ENCODE measurements around the gene PRTG.
"Not testable (repeated sequence)": the region's sequence is repeated elsewhere in the genome, so short reads cannot be mapped to it uniquely, and the experiment has no call there.

PRTG gene

DNA sequence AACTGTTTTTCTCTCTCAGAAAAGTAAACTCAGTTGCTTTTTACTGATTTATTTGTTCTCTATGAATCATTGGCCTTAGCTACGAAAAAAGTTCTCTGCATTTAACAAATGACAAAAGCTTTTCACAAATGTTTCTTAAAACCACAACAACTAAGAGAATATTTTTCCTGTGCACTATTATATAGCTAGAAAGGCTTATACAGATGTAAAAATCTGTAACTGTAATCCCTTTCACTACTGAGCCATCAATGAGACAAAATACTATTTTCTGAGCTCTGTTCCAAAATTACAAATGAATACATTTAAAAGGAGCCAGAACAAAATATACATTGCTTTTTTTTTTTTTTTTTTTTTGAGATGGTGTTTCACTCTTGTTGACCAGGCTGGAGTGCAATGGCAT is 109.2 kb downstream of the PRTG start:
- no peak for DNase-seq (ENCODE audit: low read depth in 2 of 2)

DNA sequence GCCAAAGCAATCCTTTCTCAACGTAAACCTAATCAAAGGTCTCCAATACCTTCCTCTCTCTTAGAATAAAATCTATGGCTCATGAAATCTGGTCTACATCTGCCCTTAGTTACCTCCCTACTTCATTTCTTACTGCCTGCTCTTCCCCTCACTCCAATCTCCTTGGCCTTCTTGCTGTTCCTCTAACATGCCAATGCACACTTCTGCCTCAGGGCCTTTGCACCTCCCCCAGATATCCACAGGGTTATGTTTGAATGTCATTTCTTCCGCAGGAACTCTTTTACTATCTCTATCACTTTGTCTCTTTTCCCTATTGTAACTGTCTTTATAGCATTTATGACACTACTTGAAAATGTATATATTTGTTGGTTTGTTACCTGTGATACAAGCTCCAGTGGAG is 110.5 kb downstream of the PRTG start:
- no peak for DNase-seq (ENCODE audit: low read depth in 2 of 2)

DNA sequence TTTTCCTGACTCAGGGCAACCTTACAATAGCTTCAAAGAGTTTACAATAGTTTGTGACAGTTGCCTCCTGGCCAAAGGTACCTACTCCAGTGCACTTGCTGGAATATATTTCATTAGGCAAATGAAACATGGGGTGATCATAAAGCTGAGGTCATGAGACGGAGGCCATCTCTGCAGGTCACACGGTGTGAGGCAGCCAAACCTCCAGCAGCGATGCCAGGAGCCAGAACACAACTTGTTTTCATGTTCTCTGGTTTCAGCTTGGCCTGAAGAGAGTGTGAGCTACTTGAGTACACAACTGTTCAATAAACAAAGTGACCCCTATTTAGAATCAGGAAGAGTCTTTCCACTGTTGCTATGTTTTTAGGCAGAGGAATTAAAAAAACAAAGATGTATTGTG is 112.1 kb downstream of the PRTG start:
- no peak for DNase-seq (ENCODE audit: low read depth in 2 of 2)

DNA sequence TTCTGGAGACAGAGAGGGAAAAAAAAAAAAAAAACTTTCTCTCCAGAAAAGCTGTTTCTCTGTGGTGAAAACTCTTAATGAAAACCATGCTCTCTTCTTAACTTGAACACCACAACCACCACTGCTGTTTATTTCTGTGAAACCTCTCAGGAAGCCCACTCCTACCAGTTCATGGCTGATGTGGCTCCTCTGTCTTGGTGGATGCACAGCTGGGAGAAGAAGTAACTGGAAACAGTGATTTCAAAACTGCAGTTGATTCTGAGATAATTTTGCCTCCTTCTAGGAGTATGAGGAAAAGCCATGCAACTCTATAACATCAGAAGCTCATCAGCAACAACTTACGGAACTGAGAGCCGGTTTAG is 114.6 kb downstream of the PRTG start:
- DNase-seq (ENCODE audit: low read depth in 2 of 2): no peak

DNA sequence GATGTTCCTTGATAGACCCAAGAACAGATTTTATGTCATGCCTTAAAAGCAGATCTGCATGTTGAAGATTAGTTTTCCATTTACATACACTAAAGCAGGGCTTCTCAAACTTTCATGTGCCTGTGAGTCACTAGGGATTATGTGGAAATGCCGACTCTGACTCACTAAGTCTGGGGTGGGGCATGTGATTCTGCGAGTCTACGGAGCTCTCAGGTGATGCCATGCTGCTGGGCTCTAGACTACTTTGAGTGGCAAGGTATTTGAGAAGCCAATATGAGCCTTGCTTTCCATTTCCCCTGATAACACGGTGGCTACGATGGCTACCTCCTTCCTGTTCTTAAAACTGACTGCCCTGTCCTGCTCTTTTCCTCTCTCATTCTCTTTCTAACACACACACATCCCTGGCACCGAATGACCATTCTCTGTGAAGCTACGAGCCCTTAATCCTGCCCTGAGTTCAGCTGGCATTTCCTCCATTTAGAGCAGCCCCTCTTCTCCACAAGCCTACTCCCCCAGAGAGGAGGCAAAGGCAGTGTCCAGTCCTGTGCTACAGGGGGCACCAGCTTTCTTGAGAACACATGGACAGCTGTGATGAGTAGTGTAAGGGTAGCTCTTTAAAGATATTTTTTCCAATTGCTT is 115.1 kb downstream of the PRTG start:
- DNase-seq (ENCODE audit: low read depth in 2 of 2): no peak

DNA sequence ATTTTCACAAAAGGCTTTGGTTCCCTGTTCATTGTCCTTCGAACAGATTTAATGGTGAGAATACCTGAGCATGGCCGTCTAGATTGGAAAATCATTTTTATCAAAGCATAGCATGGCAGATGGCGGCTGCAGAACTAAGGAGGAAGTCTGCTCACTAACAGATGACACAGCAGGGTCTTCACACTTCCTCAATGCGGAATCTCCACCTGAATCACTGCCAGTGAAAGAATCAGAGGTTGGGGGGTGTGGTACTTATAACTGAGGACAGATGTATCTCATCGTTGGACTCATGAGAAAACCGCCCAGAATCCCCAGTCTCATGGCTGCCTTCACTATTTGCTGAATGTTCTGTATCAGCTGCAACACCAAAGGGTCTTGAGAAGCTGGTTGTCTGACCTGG is 123.2 kb downstream of the PRTG start:
- DNase-seq (ENCODE audit: low read depth in 2 of 2): no peak

DNA sequence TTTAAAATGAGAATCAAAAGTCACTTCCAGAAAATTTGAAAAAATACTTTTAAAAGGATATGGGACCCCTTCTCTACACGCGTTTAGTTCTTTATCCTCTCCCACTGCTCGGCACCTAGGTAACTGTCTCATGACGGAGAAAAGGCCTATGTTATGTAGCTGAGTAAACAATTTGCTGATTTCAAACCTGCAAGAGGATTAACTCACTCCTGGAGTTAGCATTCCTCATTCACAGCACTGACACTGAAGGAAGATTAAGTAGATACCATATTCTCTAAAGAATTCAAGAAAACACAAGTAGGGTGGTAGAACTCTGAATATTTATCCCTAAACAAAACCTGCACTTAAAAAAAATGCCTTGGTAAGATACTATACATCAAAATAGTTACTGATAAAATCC is 124.6 kb downstream of the PRTG start:
- DNase-seq (ENCODE audit: low read depth in 2 of 2): no peak

DNA sequence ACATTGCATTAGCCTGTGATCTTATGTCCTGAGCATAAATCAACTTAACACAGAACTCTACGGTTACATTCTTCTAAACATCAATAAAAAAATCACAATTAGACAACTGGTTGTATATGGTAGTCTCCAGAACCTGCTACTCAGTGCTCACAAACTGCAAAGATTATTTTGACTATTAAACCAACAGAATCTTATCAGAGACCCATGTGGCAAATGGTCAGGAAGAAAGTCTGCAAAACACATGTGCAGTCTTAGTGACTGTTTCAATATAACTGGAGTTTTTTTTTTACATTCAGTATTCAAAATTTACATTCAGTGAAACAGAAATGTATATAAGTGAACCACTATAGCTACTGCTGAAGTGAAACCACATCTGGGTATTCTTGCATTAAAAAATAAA is 127.5 kb downstream of the PRTG start:
- DNase-seq (ENCODE audit: low read depth in 2 of 2): no peak

DNA sequence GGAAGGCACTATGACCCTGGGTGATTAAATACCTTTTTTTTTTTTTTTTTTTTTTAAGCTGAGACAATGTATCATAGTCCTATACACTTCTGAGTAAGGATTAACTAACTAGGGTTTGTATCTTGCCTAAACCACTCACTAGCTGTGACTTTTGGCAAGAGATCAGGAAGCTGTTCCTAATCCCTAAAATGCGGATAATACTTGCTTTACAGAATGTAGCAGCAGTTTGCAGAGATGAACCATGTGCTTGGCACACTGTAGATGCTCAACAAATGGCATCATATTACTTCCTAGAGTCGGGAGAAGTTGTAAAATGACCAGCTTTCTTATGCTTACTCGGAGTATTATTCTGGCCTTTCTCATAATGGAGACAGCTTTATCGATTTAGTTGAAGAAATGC is 129.2 kb downstream of the PRTG start:
- DNase-seq (ENCODE audit: low read depth in 2 of 2): no peak

DNA sequence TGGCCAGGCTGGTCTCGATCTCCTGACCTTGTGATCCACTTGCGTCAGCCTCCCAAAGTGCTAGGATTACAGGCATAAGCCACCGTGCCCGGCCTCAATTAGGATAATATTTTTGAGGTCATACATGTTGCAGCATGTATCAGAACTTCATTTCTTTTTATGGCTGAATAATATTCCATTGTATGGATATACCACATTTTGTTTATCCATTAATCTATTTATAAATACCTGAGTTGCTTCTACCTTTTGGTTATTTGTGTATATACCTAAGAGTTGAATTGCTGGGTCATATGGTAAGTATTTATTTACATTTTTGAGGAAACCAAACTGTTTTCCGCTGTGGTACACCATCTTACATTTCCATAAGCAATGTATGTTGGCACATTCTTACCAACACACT is 136.7 kb downstream of the PRTG start:
- no peak for DNase-seq (ENCODE audit: low read depth in 2 of 2)

DNA sequence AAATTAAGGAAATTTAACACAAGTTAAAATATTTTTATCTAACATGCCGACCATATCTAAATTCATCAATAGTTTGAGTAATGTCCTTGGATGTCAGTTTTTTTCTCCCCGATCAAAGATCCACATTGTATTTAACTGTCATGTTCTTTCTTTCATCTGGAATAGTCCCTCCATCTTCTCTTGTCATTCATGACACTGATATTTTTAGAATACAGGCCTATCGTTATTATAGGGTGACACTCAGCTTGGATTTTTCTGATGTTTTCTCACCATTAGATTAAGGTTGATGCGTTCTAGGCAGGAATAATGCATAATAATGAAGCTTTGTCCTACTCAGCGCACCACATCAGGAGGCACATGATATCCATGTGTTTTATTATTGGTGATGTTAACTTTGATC is 141.6 kb downstream of the PRTG start:
- DNase-seq (ENCODE audit: low read depth in 2 of 2): no peak

DNA sequence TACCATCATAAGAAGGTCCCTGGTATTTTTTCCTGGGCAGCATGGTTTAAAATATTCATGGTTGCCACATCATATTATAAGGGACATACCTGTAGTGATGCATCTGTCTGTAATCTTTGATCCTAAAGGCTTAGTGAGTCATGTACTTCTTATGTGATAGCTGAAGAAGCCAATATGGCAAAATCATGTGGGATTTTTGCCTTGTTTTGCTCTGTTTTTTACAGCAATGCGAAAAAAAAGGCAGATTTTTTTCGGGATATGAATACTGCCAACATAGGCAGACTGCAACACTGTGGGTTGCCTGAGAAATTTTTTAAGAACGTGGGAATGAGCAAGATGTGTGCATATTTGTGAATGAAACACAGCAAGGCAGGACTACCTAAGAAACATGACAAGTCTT is 143.5 kb downstream of the PRTG start:
- no peak for DNase-seq (ENCODE audit: low read depth in 2 of 2)

DNA sequence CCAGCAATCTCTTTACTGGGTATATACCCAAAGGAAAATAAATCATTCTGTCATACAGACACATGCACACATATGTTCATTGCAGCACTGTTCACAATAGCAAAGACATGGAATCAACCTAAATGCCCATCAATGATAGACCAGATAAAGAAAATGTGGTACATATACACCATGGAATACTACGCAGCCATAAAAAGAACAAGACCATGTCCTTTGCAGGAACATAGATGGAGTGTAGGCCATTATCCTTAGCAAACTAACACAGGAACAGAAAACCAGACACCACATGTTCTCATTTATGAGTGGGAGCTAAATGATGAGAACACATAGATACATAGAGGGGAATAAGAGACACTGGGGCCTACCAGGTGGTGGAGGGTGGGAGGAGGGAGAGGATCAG is 149.9 kb downstream of the PRTG start:
- not testable (repeated sequence) for DNase-seq (ENCODE audit: low read depth in 2 of 2)

DNA sequence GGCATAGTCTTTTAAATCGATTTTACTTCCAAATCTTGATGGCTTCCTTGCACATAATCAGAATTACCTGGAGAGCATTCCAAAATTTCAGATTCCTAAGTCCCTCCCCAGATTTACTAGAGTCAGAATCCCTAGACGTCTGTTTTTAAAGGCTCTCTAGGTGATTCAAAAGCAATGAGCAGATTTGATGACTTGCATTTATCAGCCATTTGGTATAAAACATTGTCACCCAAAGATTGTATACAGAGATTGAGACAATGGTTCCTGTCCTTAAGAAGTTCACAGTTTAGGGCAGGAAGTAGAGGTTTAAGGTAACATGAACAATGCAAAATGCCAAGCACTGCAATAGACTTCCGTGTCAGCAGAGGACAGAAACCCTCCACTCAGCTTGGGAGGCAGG is 152.2 kb downstream of the PRTG start:
- no peak for DNase-seq (ENCODE audit: low read depth in 2 of 2)

DNA sequence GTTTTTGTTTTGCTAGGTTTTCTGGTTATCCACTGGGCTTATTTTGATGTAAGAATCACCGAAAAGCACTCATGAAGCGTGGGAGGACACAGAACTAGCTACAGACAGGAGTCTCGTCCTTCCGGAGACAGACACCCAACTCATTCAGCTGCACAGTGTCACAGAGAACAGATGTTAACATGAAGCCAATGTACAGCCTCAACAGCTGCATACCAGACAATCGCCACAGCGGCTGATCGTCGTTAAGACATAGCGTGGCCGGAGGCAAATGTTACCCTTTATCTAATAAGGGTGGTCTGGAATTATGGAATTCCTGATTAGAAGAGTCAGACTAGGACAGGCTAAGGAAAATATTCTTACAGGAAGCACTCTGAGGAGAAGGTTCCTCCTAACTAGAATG is 153.7 kb downstream of the PRTG start:
- DNase-seq (ENCODE audit: low read depth in 2 of 2): no peak

DNA sequence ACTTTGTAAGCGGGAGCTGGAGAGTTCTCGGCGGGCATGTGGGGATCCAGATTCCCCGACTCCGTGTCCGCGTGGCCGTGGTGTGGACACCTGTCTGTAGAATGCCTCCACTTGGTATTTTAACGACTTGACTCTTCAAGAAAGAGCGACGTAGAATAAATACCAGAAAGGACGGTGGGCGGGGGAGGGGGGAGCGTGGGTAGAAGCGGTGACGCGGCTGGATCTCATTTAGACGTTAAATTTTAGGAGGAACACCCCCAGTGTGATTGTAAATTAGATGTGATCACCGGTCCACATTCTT is 154.2 kb downstream of the PRTG start:
- DNase-seq (ENCODE audit: low read depth in 2 of 2): no peak

DNA sequence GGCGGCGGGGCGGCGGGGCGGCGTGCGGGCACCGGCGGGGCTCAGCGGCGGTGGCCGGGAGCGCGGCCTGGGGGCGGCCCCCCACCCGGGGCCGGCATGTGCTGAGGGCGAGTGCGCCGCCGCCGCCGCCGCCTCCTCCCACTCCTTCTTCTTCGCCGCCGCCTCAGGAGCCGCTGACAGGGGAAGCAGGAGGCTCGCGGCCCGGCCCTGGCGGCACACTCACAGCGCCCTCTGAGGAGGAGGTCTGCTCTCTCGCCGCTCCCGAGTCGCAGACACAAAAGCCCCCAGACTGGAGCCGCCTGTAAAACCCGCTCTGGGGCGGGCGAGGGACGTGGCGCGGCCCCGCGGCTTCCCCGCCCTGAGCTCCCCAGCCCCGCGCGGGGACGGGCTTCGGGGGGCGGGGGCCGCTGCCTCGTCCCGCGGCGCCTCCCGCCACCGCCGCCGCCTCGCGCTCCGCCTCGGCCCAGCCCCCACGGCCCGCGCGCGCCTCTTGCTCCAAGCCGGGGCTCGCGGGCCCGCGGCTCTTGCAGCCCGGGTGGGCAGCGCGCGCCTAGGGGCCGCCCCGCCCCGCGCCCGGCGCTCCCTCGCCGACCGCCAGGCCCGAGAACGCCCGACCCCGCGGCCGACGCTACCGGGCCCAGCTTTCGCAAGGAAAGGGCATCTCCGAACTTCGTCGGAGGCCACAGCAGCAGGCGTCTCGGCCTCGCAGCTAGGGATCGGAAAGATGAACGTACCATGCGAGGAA is 154.7 kb downstream of the PRTG start, which contains the start of gene PYGO1:
PYGO1 (minus strand) TSS at position 276 of the 745 bp plus-strand sequence. CDS start 462 bp downstream, outside the sequence.
- no peak for DNase-seq (ENCODE audit: low read depth in 2 of 2)

DNA sequence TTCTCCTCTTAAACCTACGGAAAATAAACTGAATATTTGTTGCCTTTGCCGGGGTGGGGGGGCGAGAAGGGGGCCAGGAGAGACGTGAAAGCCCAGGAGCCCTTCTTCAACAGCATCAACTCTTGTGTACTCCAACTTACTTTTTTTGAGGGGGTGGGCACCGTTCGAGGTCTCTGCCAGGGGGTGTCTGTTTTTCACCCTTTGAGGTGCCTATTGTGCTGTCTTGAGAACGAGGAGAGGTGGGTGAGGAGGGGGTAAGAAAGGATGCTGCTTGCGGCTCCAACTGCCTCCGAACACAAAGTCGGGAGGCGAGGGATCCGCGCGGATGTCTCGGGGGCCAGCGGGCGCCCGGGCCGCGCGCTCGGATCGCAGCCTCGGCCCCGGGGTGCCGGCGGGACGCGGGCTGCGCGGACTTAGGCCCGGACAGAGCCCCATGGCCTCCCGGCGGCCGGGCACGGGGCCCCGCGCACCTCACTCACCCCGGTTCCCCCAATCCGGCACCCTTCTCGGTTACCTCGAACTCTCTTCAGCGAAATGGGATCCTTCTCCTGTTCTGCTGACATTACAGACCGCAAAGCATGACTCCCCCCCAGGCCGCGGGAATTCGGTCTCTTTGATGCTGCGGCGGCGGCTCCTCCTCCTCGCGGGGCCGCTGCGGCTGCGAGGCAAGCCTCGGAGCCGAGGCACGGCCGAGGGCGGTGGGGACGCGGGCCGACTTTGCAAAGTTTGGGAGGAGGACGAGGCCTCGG is 155.5 kb downstream of the PRTG start:
- DNase-seq (ENCODE audit: low read depth in 2 of 2): no peak

DNA sequence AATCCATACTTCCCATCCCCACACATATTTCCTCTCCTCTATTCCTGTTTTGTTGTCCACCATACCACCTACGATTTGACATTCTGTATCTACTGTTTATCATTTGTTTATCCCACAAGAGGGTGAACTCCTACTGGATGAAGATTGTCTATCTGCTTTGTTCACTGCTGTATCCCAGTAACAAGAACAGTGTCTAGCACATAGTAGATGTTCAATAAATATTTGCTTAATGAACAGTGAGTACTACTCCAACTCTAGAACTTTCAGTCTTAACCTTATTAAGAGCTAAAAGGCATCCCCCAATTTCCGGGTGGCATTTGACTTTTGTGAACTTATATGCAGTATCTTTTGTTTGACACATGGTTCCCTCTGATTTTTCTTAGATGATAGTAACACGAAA is 156.1 kb downstream of the PRTG start:
- no peak for DNase-seq (ENCODE audit: low read depth in 2 of 2)

DNA sequence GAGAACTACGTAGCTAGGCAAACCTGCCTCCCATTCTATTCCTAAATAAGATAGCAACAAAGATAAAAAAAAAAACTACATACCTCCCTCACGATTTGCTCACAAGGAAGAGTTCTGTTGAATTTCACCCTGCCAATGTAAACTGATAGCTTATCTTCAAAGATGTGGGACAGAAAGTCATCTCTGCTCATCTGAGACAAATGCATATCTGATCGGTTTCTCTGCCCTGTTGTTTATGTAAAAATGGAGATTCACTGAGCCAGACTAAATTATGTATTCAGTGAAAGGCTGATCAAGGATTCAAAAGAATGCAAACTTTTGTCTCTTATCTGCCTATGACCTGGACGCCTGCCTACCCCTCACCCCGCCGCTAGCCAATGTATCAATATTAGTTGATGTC is 166.0 kb downstream of the PRTG start:
- no peak for DNase-seq (ENCODE audit: low read depth in 2 of 2)

DNA sequence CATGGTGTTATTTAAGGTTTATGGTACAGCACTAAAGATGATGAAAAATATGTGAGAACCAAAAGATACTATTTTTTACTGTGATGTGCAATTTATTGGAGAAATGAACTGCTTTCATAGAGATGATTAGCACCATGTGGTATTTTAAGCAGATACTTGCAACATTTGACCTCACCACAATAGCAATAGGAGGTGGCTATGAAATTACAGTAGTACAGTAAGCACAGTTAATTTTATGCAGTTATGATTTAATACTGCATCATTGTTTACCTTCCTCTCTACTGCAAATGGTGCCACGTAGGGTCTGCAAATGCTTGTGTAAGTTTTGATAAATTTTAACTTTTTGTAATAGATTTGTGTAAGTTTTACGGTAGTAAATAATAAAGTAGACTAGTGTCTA is 168.9 kb downstream of the PRTG start:
- no peak for DNase-seq (ENCODE audit: low read depth in 2 of 2)

DNA sequence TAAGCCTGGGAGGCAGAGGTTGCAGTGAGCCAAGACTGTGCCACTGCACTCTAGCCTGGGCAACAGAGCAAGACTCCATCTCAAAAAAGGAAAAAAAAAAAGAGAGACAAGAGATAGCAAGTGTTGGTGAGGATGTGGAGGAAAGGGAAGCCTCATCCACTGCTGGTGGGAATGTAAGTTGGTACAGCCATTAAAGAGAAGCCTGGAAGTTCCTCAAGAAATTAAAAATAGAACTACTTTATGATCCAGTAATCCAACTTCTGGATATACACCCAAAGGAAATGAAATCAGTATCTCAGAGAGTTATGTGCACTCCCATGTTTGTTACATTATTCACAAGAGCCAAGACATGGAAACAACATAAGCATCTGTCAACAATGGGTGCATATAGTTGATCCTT is 169.7 kb downstream of the PRTG start:
- DNase-seq (ENCODE audit: low read depth in 2 of 2): no peak
